Spinal cord (tissue), 10 donors: ENCODE data around the gene MYOZ3. TPM values are rescaled to one million over a fixed set of nuclear protein-coding genes. Genes with fewer than 3 reads are reported as not detected.

Experiments
- DNase-seq, 6 donors: peaks; one replicate each; pipeline versions ENCODE4 v3.0.0 to v3.0.0-alpha.2; 2013 to 2015; ENCODE audit warnings: low spot score in 6 of 6, low read depth in 4 of 6
- H3K27ac ChIP-seq: one replicate; pipeline ENCODE4 v1.5.1; 2013; ENCODE audit warnings: low read depth, low read length, control low read depth
- H3K27me3 ChIP-seq: one replicate; pipeline ENCODE4 v1.6.1; 2013; ENCODE audit warnings: low read length; ENCODE audit not compliant: control insufficient read depth, insufficient read depth
- H3K36me3 ChIP-seq: one replicate; pipeline ENCODE4 v1.6.1; 2013; ENCODE audit warnings: low read length; ENCODE audit not compliant: control insufficient read depth, insufficient read depth
- H3K4me1 ChIP-seq: one replicate; pipeline ENCODE4 v1.6.1; 2013; ENCODE audit warnings: low read length; ENCODE audit not compliant: control insufficient read depth, insufficient read depth
- H3K4me3 ChIP-seq: one replicate; pipeline ENCODE4 v1.5.1; 2013; ENCODE audit warnings: low read depth, low read length, control low read depth
- H3K9me3 ChIP-seq: one replicate; pipeline ENCODE4 v1.6.1; 2013; ENCODE audit warnings: low read length; ENCODE audit not compliant: control insufficient read depth, insufficient read depth
- WGBS: methylation state at CpG from one replicate; pipeline ENCODE4 v1.1.5; 2013; ENCODE audit warnings: missing lambda C conversion rate; ENCODE audit not compliant: insufficient coverage; 5-methylcytosine and 5-hydroxymethylcytosine counted together
- long read RNA-seq, 4 donors: transcript quantifications; one replicate each; lab custom pipeline, GENCODE V29; 2026
- polyA plus RNA-seq, 2 donors: library from polyadenylated mRNA; unstranded; fragments of 120-200 nt; gene quantifications; one replicate each; pipeline ENCODE4 v1.2.1, GENCODE V29; 2013; ENCODE audit not compliant: insufficient read length in 2 of 2
- total RNA-seq, 2 donors: library from RNA; depleted of rRNA in 1 of 2; stranded (reverse); fragments of 120-200 nt in 1 of 2; fragments of >200 nt in 1 of 2; gene quantifications; one replicate each; pipeline versions ENCODE4 v1.2.3 to v1.2.4, GENCODE V29; 2013 to 2014
- donor health status: healthy.

Gene MYOZ3, protein sequence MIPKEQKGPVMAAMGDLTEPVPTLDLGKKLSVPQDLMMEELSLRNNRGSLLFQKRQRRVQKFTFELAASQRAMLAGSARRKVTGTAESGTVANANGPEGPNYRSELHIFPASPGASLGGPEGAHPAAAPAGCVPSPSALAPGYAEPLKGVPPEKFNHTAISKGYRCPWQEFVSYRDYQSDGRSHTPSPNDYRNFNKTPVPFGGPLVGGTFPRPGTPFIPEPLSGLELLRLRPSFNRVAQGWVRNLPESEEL
- 1 to 10 TPM; 4.6 to 5.5 TPM for total RNA-seq
- 10 to 100 TPM; 11.5 to 15.6 TPM for polyA plus RNA-seq
- long read RNA-seq, donor 1, partial matches to known transcripts: 16 of 18 reads
- long read RNA-seq, donor 1, other reads (novel, unspliced or antisense): 0 of 18 reads
- long read RNA-seq, donor 2: 0 reads
- long read RNA-seq, donor 3, partial matches to known transcripts: 0 of 3 reads
- long read RNA-seq, donor 3, other reads (novel, unspliced or antisense): 0 of 3 reads
- long read RNA-seq, donor 4, partial matches to known transcripts: 0 of 3 reads
- long read RNA-seq, donor 4, other reads (novel, unspliced or antisense): 0 of 3 reads

DNA sequence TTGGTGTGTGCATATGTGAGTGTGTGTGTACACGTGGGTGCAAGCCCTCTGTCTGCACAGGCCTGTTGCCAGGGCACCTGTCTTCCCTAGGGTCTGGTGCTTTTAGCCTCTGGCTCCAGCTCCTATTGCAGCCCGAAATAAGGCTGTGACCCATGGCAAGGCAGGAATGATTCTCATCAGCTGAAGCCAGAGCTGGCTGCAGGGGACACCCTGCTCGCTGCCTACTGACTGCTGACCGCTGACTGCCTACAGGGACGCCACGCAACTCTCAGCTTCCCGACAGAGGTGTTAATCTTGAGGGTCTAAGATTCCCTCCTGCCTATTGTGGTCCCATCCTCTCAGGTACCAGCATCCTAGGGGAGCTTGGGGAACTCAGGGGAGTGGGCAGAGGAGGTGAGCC is at the start of gene MYOZ3:
MYOZ3 (plus strand) TSS at position 166 of the 400 bp plus-strand sequence. CDS start 1,691 bp downstream, outside the sequence.
- Histone ChIP-seq H3K27me3 (no peaks in the 10 kb centered on the region), H3K4me1 (peaks cover 11% of the 10 kb centered on the region), H3K27ac (no peak within 1 kb of the TSS), H3K36me3 (no peaks in the 10 kb centered on the region), H3K4me3 (no peak within 1 kb of the TSS), H3K9me3 (no peaks in the 10 kb centered on the region)
- 51% methylated on average over 7 of the region's 7 CpGs for WGBS
- peak in 1 of 6 donors; percentile 1 for DNase-seq

DNA sequence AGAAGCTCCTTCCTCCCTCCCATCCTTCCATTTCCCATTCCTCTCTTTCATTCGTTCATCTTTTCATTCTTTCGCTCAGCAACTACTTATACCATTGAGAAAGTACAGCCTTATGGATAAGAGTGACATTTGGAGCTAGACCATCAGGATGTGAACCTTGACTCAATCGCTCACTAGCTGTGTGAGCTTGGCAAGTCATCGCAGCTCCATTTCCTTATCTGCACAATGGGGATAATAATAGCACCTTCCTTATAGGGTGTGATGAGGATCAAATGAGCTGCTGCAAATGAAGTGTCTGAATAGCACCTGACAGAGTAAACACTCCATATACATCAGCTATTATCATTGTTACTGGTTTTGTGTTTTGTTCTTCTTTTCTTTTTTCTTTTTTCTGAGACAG is 48.6 kb upstream of the MYOZ3 start:
- Histone ChIP-seq H3K27ac (no peak overlapping the region), H3K9me3 (no peaks in the 10 kb centered on the region), H3K27me3 (no peaks in the 10 kb centered on the region), H3K36me3 (no peaks in the 10 kb centered on the region), H3K4me1 (peaks cover 42% of the 10 kb centered on the region), H3K4me3 (no peak overlapping the region)
- no CpG with 5 or more reads among the region's 4 CpGs for WGBS
- no peak for DNase-seq

DNA sequence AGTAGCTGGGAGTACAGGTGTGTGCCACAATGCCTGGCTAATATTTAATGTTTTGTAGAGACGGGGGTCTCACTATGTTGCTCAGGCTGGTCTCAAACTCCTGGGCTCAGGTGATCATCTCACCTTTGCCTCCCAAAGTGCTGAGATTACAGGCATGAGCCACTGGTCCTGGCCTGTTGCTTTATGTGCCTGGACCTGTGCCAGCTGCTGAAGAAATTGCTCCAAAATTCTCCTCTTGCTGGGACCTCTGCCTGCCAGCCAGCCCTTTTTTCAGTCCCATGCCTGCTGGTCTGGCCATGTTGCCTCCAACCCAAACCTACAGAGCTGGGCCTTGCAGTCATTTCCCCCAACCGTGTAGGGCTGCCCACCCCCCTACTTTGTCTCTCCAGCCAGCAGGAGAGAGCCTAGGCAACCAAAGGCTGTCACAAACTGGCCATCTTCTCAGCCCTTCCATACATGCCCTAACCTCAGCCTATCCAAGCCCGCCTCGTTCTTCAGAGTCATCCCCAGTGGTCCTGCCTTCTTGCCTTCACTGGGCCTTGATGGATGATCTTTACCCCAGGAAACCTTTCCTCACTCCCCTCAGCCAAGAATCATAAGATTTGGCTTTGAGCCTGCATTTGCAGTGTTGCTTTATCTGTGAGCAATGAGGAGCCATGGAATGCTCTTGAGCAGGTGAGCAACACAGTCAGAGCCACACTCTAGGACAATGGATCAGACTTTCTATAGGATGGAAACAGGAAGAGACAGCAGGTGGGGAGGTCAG is 48.0 kb upstream of the MYOZ3 start:
- no peaks in the 10 kb centered on the region for H3K36me3 ChIP-seq
- no peaks in the 10 kb centered on the region for H3K9me3 ChIP-seq
- peaks cover 45% of the 10 kb centered on the region for H3K4me1 ChIP-seq
- WGBS: 65% methylated on average over 4 of the region's 4 CpGs
- H3K27me3 ChIP-seq: no peaks in the 10 kb centered on the region
- no peak overlapping the region for H3K4me3 ChIP-seq
- DNase-seq: no peak
- no peak overlapping the region for H3K27ac ChIP-seq

DNA sequence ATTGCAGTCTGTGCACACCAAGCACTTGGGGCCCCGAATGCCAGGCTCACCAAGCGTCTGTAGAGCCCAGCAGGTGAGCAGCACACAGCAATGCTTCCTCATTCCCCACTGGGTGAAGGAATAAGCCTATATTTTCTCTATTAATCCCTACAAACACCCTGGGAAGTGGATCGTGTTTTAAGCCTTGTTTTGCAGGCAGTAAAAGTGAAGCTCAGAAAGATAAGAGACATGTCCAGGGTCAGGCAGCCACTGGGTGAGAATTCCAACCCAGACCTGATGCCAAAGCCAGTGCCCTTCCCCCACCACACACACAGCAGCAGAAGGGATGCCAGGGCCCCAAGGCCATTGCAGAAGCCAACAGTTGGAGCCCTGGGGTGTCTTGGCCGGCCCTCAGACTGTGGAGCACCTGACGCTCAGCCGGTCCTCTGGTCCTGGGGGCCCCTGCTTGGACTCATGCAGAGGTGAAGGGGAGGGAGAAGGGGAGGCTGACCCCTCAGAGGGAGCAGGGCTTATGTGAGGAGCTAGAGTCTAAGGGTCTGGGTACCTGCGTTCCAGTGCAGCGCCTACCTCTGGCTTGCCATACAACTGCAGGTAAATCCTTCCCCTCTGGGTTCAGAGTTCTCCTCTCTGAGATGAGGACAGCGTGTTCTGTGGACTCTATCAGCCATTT is 46.9 kb upstream of the MYOZ3 start:
- Histone ChIP-seq H3K36me3 (no peaks in the 10 kb centered on the region), H3K27ac (no peak overlapping the region), H3K4me1 (peaks cover 55% of the 10 kb centered on the region), H3K27me3 (no peaks in the 10 kb centered on the region), H3K4me3 (no peak overlapping the region), H3K9me3 (no peaks in the 10 kb centered on the region)
- WGBS: 68% methylated on average over 8 of the region's 9 CpGs
- no peak for DNase-seq

DNA sequence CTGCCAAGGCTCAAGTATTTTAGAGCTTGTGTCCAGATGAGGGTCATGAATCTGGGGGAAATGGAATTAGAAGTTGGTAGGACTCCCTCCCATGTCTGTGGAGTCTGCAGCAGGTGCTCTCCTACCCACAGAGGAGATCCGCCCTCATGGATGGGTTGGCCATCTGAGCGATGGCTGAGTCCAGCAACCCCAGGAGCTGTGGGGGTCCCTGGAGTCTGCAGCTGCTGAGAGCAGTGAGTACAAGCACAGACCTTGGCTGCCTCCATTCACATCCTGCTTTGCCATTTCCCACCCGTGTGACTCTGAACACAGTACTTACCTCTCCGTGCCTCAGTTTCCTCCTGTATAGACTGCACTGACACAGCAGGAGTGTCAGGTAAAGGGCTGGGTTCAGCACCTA is 46.4 kb upstream of the MYOZ3 start:
- Histone ChIP-seq H3K4me1 (peaks cover 58% of the 10 kb centered on the region), H3K4me3 (no peak overlapping the region), H3K9me3 (no peaks in the 10 kb centered on the region), H3K27ac (peak overlapping the region; percentile 17), H3K36me3 (no peaks in the 10 kb centered on the region), H3K27me3 (no peaks in the 10 kb centered on the region)
- DNase-seq: no peak
- 73% methylated on average over 4 of the region's 4 CpGs for WGBS

DNA sequence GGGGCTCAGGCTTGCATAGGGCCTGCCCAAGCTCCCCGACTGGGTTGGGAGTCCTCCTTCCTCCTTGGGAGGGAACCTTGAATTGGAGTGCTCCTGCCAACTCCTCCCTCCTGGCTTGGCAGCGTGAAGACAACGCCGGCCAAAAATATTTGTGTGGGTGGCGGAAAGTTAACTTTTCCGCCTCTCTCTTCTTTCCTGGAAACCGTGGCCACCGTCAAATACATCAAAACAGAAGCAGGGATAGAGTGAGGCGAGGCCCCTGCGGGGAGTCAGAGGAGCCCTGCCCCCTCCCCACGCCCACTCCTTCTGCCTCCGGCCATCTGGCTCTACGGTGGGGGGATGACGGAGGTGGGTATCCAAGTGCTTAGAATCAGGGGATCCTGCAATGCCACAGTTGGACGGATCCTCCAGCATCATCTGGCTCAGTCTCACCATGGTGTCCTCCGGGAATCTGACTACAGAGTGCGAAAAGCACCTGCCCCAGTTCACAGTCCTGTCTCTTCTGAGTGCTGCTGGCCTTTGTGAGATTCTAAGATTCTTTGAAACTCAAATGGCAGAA is 45.8 kb upstream of the MYOZ3 start:
- Histone ChIP-seq H3K27me3 (no peaks in the 10 kb centered on the region), H3K4me1 (peaks cover 55% of the 10 kb centered on the region), H3K9me3 (no peaks in the 10 kb centered on the region), H3K27ac (peak overlapping the region; percentile 20), H3K4me3 (no peak overlapping the region), H3K36me3 (no peaks in the 10 kb centered on the region)
- peak in 1 of 6 donors; percentile 71 for DNase-seq
- WGBS: 36% methylated on average over 7 of the region's 17 CpGs

DNA sequence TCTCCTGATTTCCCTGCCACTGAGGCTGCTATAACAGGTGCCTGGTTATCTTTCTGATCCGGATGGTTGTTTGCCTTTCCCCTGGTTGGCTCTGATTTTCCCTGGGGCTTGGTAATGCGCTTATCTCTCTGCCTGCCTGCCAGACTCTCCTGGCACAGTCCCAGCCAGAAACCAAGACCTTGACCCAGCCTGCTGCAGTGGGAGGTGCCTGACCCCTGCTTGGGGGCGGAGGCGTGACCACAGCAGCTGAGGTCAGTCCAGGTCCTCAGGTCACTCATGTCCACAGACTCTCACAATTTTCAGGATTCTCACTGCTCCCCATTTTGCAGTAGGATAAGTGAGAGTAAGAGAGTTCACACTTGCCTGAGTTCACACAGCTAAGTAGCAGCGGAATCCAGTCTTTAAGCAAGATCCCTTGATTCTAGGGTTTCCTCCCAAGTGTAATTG is 45.0 kb upstream of the MYOZ3 start:
- Histone ChIP-seq H3K4me3 (no peak overlapping the region), H3K27ac (no peak overlapping the region), H3K36me3 (no peaks in the 10 kb centered on the region), H3K9me3 (no peaks in the 10 kb centered on the region), H3K4me1 (peaks cover 54% of the 10 kb centered on the region), H3K27me3 (no peaks in the 10 kb centered on the region)
- DNase-seq: no peak
- 50% methylated on average over 3 of the region's 5 CpGs for WGBS

DNA sequence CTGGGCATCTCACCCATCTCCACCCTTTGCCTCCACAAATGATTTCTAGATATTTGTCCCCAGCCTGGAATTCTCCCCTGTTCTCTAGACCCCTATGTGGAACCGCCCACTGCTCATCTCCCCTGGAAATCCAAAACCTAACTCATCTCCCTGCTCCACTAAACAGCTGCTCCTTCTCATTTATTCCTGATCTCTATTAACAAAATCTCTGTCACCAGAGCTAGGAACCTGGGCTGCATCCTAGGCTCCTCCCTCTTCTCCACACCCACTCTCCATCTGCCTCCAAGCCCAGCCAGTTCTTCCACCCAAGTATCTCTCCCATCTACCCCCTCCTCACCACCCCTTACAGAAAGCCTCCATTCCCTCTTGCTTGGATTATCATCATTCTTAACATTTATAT is 44.5 kb upstream of the MYOZ3 start:
- H3K4me1 ChIP-seq: peaks cover 54% of the 10 kb centered on the region
- H3K27me3 ChIP-seq: no peaks in the 10 kb centered on the region
- H3K9me3 ChIP-seq: no peaks in the 10 kb centered on the region
- no peaks in the 10 kb centered on the region for H3K36me3 ChIP-seq
- 91% methylated on average over 1 of the region's 1 CpG for WGBS
- no peak overlapping the region for H3K4me3 ChIP-seq
- no peak for DNase-seq
- H3K27ac ChIP-seq: no peak overlapping the region

DNA sequence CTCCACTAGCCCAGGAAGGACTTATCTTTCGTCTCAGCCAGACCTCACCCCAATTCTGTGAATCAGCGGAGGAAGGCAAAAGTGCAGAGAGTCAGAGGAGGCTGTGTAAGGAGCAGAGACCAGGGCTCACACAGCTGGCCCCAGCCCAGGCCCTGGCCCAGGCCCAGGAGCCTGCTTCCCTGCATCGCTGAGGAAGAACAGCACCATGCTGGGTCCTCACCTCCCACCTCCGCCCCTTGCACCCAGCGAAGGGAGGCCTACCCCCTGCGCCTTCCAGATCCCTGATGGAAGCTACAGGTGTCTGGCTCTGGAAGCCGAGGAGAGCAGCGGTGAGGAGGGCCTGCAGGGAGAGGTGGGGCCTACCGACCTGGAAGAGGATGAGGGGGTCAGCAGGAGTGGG is 42.9 kb upstream of the MYOZ3 start:
- WGBS: 63% methylated on average over 6 of the region's 9 CpGs
- no peak overlapping the region for H3K4me3 ChIP-seq
- peaks cover 54% of the 10 kb centered on the region for H3K4me1 ChIP-seq
- DNase-seq: no peak
- no peaks in the 10 kb centered on the region for H3K27me3 ChIP-seq
- H3K9me3 ChIP-seq: no peaks in the 10 kb centered on the region
- H3K36me3 ChIP-seq: no peaks in the 10 kb centered on the region
- peak overlapping the region; percentile 25 for H3K27ac ChIP-seq
